ENCODE measurements around the gene CRB2. TPM values are rescaled to one million over a fixed set of nuclear protein-coding genes. Genes with fewer than 3 reads are reported as not detected.

Gene CRB2
- total RNA-seq, 4 donors from 2014 or later = 2.2 to 19.4 (median 3.1) TPM

DNA sequence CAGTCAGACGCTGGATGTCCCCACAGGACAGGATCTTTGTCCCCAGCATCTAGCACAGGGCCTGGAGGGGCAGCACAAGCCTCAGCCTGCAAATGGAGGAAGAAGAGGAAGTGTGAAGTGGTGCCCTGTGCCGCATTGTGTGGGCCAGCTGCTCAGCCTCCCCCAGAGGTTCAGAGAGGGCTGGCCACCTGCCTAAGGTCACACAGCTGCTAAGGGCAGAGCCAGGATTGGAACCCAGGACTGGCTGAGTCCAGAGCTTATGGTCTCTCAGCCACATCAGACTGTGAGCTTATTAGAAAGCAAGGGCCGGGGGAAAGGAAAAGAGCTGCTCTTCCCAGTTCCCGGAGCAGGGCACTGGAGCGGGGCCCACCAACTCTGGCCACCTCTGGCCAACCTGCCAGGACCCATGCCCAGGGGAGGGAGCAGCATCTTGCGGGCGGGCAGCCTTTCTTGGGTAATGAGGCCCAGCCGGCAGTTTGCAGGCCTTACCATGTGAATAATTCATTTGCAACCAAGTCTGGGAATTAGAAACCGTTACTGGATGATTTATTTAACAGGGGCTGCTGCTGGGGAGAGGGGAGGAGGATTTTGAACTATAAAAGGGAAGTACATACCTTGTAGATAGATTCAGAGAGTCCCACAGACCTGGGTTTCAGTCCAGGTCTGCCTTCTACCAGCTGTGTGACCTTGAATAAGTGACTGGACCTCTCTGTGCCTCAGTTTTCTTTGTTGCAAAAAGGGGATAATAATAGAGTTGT, 11.6 kb upstream of the CRB2 start:
- no peaks in the 10 kb centered on the region for H3K9me3 ChIP-seq
- no peak overlapping the region for H3K27ac ChIP-seq
- H3K4me3 ChIP-seq = no peak overlapping the region
- TF ChIP-seq, protein P1, sequence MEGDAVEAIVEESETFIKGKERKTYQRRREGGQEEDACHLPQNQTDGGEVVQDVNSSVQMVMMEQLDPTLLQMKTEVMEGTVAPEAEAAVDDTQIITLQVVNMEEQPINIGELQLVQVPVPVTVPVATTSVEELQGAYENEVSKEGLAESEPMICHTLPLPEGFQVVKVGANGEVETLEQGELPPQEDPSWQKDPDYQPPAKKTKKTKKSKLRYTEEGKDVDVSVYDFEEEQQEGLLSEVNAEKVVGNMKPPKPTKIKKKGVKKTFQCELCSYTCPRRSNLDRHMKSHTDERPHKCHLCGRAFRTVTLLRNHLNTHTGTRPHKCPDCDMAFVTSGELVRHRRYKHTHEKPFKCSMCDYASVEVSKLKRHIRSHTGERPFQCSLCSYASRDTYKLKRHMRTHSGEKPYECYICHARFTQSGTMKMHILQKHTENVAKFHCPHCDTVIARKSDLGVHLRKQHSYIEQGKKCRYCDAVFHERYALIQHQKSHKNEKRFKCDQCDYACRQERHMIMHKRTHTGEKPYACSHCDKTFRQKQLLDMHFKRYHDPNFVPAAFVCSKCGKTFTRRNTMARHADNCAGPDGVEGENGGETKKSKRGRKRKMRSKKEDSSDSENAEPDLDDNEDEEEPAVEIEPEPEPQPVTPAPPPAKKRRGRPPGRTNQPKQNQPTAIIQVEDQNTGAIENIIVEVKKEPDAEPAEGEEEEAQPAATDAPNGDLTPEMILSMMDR (IDR thresholded peaks at IDR 0.05) = no peak
- TF ChIP-seq POLR2A (IDR thresholded peaks at IDR 0.05) = no peak
- no peaks in the 10 kb centered on the region for H3K4me1 ChIP-seq
- intact Hi-C loops (cut with DNase I; ENCODE audit: low total_unique reads) = no loop called here
- no peaks in the 10 kb centered on the region for H3K27me3 ChIP-seq
- no peak for DNase-seq
- no peaks in the 10 kb centered on the region for H3K36me3 ChIP-seq

DNA sequence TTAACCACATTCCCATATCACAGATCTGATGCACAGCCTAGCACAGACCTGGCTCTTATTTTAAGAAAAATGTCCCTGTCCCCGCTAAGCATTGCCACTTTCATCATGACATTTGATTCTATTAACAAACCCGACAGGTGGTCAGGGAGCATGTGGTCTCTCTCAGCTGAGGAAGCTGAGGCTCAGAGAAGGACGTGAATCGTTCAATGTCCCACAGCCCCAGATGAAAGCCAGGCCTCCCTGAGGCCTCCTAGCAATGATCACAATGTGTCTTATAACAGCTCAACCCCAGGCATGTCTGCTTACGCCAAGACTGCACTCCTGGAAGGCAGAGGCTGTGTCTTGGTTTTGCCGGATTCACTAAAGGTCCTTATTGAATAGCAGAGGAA, 10.4 kb upstream of the CRB2 start:
- H3K27ac ChIP-seq = no peak overlapping the region

DNA sequence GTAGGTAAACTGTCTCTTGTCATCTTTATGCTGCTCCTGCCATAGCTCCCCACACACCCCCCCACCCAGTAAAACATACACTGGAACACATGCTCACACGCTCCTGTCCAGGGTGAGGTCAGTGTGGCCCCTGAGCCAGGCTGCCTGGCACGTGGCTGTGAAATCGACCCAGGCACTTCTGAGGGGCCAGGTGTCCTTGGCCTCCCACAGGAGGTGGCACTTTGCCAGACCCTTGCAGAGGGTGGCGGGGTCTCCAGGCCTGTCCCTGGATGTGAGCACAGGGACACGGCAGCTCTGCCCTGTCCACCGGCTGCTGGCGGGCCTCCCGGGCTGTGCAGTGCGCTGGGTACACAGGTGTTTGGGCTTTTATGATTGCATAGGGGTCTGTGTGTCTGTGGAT, 10.0 kb upstream of the CRB2 start:
- intact Hi-C loops (cut with DNase I; ENCODE audit: low total_unique reads) = no loop called here
- no peak overlapping the region for H3K27ac ChIP-seq
- no peaks in the 10 kb centered on the region for H3K9me3 ChIP-seq
- H3K36me3 ChIP-seq = no peaks in the 10 kb centered on the region
- no peak for TF ChIP-seq POLR2A (IDR thresholded peaks at IDR 0.05)
- TF ChIP-seq, protein P1 (IDR thresholded peaks at IDR 0.05) = no peak
- H3K27me3 ChIP-seq = no peaks in the 10 kb centered on the region
- no peak for DNase-seq
- H3K4me3 ChIP-seq = no peak overlapping the region
- H3K4me1 ChIP-seq = no peaks in the 10 kb centered on the region

More for the DNA sequence above, 10.4 kb upstream of the CRB2 start:
- TF ChIP-seq, protein P1 (IDR thresholded peaks at IDR 0.05) = no peak
- TF ChIP-seq POLR2A (IDR thresholded peaks at IDR 0.05) = no peak
- intact Hi-C loops (cut with DNase I; ENCODE audit: low total_unique reads) = no loop called here
- H3K4me3 ChIP-seq = no peak overlapping the region
- H3K36me3 ChIP-seq = no peaks in the 10 kb centered on the region
- H3K4me1 ChIP-seq = no peaks in the 10 kb centered on the region
- H3K9me3 ChIP-seq = no peaks in the 10 kb centered on the region
- no peak for DNase-seq
- H3K27me3 ChIP-seq = no peaks in the 10 kb centered on the region

DNA sequence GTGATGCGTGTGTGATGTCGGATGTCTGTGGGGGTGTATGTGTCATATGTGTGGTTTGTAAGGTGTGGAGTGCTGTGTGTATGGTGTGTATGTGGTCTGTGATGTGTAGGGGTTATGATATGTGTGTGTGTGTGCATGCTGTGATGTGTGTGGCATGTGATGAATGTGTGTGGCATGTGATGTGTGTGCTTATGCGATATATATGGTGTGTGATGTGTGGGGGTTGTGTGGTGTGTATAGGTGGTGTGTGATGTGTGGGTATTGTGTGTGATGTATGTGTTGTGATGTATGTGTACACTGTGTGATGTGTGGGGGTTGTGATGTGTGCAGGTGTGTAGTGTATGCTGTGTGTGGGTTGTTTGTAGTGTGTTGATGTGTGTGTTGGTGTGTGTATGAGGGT, 9.2 kb upstream of the CRB2 start:
- DNase-seq = no peak
- no peaks in the 10 kb centered on the region for H3K4me1 ChIP-seq
- no peaks in the 10 kb centered on the region for H3K36me3 ChIP-seq
- TF ChIP-seq, protein P1 (IDR thresholded peaks at IDR 0.05) = no peak
- no peak for TF ChIP-seq POLR2A (IDR thresholded peaks at IDR 0.05)
- intact Hi-C loops (cut with DNase I; ENCODE audit: low total_unique reads) = no loop called here
- H3K27ac ChIP-seq = no peak overlapping the region
- no peak overlapping the region for H3K4me3 ChIP-seq
- H3K9me3 ChIP-seq = no peaks in the 10 kb centered on the region
- no peaks in the 10 kb centered on the region for H3K27me3 ChIP-seq

DNA sequence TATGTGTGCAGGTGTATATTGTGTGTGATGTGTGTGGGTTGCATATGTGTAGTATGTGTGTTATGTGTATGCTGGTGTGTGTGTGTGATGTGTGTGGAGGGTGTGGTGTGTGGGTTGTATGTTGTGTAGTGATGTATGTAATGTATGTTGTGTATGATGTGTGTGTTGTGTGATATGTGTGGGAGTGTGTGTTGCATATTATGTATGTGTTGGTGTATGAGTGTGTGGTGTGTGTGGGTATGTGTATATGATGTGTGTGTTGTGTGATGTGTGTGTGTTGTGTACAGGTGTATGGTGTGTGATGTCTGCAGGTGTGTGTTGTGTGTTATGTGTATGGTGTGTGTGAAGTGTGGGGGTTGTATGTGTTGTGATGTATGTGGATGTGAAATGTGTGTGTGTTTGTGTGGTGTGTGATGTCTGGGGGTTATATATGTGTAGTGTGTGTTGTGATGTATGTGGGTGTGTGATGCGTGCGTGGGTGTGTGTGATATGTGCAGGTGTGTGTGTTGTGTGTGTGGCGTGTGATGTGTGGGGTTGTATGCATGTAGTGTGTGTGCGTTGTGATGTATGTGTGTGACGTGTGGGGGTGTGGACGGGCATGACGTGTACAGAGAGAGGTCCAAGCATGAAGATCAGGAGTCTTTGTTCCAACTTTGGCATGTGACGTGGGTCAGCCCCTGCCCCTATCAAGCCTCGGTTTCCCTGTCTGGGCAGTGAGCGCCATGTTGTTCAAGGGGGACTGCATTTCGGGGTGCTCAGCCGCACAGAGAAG, 8.5 kb upstream of the CRB2 start:
- intact Hi-C loops (cut with DNase I; ENCODE audit: low total_unique reads) = no loop called here

More for the DNA sequence above, 8.5 kb upstream of the CRB2 start:
- no peaks in the 10 kb centered on the region for H3K36me3 ChIP-seq
- H3K4me1 ChIP-seq = no peaks in the 10 kb centered on the region
- TF ChIP-seq POLR2A (IDR thresholded peaks at IDR 0.05) = no peak
- TF ChIP-seq, protein P1 (IDR thresholded peaks at IDR 0.05) = no peak
- H3K4me3 ChIP-seq = no peak overlapping the region
- H3K9me3 ChIP-seq = no peaks in the 10 kb centered on the region
- H3K27ac ChIP-seq = no peak overlapping the region
- no peak for DNase-seq
- no peaks in the 10 kb centered on the region for H3K27me3 ChIP-seq
